GM19372 (cell line): ENCODE results near the gene TEAD3.
A peak's percentile ranks its signal among the peaks of the same experiment; 100 is the strongest.
"Not testable (repeated sequence)": the region's sequence is repeated elsewhere in the genome, so short reads cannot be mapped to it uniquely, and the experiment has no call there.

ENCODE experiments used
- ATAC-seq: cut with Tn5 transposase; IDR thresholded peaks from one replicate; pipeline ENCODE4 v1.9.1; 2021; ENCODE audit warnings: mild to moderate bottlenecking, low read depth, moderate library complexity; ENCODE audit not compliant: unreplicated experiment

Gene TEAD3

DNA sequence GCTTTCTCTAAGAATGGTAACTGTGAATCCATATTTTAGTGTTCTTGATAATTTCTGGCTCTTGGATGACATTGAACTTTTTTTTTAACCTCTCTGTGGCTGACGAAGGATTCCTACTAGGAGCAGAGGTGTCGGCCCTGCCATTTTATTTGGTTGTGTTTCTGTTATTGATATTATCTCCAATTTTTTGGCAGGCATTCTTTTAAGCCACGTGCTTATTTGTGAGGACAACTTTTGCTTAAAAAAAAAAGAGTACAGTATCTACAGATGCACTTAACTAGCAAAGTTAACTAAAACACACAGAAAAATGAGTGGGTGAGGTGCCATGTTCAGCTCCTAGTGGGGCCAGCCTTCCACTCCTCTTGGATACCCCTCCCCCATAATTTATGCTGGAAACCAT, 43.6 kb downstream of the TEAD3 start:
- ATAC-seq, result no peak

DNA sequence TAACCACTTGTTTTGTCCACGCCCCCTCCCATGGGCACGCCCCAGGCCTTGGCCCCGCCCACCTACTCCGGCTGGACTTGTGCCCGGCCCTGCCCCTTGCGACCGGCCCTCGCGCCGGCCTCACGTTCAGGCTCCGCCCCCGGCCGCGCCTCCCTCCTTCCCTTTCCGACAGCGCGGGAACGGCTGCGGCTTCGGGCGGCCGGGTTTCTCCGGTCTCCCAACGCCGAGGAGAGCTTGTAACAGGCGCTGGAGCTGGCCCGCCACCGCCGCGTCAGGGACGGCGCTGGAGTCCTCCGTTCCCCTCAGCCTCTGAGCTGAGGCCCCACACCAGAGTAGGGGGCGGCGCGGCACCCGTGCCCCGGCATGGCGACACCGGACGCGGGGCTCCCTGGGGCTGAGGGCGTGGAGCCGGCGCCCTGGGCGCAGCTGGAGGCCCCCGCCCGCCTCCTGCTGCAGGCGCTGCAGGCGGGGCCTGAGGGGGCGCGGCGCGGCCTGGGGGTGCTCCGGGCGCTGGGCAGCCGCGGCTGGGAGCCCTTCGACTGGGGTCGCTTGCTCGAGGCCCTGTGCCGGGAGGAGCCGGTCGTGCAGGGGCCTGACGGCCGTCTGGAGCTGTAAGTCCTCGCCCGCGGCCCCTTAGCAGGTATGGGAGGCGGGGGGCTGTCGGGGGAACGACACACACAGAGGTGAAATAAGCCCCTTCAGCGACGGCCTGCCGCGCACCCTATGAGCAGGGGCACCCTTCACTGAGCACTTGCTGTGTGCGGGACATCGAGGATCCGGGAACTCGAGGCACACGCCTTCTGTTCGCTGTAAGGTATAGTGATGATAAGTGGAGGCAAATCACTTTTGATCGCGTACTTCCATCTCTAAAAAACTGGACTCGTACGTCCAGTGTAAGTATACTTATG, 44.4 kb downstream of the TEAD3 start, which contains the start of gene FANCE:
Gene FANCE (plus strand): TSS at position 156 of the 908 bp plus-strand sequence. CDS start 208 bp downstream, at position 364.
- peak; percentile 89 for ATAC-seq

DNA sequence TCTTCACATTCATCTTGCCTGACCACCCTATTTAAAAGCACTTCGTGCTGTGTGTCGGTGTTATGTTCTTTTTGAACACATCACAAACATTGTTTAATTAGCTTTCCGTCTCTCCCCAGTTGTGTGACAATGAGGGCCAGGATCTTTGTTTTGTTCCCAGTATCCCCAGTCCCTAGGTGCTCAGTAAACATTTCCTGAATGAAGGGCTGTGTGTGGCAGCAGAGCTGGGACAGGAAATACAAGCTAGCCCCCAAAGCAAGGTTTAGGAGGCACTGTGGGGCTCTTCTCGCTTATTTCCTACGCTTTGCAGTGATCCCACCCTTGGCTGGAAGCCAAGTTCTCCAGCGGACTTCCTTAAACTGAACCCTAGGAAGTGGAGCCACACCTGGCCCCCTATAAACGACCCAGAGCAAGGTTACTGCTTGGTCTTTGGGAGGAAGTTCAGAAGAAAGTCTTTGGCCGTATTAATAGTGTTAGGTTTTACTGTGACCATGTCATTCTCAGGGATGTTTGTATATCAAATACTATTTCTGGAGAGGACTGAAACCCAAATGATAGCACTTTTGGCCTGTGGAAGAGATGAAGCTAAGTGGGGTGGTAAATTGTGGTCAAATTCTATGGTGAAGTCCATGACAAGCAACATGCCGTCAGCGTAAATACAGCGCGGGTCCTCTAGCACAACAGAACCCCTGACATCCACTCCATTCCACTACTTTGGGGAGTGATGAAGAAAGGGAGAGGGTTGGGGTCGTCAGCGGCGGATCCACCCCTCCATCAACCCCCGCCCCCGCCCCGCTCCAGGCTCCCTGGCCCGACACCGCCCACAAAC, 45.3 kb downstream of the TEAD3 start:
- ATAC-seq, result no peak

DNA sequence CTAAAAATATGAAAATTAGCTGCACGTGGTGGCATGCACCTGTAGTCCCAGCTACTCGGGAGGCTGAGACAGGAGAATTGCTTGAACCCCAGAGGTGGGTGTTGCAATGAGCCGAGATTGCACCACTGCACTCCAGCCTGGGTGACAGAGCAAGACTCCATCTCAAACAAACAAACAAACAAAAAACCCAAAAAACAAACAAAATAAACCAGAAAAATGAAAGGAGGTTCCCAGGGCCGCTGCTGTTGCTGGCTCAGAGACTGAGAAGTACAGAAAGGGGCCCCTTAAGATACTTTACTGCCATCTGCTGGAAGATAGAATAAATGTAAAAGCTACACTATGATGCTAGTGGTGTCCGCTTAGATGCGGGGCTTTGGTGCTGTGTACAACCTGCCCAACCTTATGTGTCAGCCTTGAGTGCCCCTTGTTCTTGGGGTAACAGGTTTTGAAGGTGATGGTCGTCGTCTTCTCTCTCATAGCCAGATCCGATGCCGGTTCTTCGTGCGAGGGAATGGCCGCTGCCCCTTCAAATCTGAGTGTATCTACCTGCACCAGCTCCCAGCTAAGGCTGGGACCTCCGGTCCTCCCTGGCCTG, 47.5 kb downstream of the TEAD3 start:
- no peak for ATAC-seq

DNA sequence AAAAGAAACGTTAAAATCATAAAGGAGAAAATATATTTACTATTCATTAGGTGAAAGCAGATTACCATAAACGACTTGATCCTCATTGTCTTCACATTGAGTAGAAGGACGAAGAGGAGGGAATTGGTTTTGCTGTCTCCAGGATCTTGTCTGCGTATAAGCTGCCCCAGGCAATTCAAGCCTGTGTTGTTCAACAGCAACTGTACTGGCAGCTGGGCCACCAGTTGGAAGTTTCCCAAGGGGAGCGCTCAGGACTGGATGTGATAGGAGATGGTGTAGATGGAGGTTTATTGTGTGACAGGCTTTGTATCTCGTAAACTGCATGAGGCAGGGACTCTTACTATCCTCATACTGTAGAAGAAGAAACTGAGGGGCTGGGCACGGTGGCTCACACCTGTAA, 48.7 kb downstream of the TEAD3 start:
- ATAC-seq, result no peak

DNA sequence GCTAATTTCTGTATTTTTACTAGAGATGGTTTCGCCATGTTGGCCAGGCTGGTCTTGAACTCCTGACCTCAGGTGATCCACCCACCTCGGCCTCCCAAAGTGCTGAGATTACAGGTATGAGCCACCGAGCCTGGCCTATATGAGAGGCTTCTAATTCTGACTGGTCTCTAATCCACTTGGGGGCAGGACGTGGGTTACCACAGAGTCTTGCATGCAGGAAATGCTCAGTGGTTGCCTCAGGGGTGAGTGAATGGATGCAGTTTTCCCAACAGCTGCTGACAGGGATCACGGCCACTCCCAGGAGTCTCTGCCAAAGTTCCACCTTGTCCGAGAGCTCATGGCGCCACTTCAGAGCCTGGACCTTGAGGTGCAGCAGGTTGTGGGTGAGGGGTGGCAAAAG, 51.2 kb downstream of the TEAD3 start:
- ATAC-seq, result no peak

DNA sequence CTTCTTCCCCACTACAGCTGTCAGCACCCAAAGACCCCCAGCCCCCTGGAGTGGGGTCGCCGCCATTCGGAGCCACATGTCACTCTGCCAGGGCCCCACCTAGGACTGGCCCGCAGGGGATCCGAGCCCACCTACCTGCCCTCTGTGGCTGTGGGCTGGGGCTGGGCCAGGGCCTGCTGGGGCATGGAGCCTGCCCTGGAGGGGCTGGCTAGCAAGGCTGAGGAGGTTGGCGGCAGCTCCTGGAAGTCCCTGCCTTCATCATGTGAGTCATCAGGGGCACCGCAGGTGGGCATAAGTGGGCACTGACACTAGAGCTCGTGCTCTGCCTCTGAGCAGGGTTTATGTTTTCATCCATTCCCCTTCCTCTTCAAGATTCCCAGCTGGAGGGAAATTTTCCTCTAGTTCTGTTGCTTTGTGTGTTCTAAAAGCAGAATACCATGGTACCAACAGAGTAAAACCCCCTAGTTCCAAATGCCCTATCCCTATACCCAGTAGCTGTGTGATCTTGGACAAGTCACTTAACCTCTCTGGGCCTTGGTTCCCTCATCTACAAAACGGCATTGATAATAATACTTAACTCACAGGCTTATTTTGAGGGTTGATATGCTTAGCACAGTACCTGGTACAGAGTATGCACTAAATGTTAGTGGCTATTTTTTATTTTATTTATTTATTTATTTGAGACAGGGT, 53.4 kb downstream of the TEAD3 start:
- ATAC-seq, result no peak

DNA sequence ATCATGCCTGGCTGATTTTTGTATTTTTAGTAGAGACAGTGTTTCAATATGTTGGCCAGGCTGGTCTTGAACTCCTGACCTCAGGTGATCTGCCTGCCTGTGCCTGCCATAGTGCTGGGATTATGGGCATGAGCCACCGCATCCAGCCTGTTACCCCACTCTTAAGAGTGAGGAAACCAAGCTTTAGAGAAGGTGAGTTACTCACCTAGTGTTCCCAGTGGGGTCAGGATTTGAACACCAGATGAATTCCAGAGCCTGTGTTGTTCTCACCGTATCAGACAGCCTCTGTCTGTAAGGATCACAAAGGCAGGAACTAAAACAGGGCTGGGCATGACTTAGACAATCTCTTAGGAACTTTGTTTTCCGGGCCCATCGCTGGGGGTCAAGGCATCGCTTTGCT, 54.2 kb downstream of the TEAD3 start:
- no peak for ATAC-seq

DNA sequence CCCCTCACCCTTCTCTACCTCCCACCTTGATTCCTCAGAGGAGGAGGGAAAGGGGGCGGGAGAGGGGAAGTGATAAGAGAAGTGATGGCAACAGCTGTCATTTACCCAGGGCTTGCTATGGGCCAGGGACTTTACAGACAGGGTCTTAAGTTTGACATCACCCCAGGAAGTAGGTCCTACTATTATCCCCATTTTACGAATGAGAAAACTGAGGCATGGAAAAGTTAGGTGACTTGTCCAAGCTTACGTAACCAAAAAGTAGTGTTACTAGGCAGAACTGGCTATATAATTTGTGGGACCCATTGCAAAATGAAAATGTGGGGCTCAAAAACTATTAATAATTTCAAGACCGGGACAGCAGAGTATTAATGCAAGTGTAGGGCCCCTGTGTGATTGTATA, 55.2 kb downstream of the TEAD3 start:
- no peak for ATAC-seq

DNA sequence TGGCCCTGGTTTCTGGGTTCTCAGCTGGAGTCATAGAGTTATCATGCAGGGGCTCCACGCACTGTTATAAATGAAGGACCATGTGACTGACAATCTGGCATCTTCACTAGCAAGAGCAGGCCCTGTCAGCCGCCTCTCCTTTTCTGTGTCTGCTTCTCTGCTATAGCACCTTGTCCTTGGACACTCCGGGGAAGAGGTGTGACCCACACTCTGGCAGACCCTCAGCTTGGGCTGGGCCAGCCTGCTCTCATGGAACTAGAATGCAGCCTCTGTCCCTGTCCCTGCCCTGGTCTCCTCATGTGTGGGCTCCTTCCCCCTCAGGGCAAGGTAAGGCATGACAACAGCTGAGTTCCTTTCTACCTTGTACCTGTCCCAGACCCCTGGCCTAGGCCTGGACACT, 55.7 kb downstream of the TEAD3 start:
- ATAC-seq, result no peak

DNA sequence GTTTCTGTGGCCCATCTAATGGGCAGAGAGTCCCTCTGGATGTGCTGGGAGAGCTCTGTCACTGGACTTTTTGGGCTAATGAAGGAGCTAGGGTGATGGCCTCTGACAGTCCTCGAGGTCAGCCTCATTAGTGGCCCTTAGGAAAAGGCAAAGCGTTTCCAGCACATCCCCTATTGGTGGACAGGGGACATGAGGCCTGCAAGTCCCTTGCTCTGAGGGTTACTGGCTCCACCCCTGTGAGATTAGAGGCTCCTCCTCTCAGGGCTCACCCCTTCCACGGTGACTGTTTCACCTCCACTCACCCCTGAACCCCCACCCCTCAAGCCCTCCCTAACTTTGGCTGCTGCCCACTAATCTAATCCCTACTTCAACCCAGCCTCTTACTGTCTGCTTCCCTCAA, 57.6 kb downstream of the TEAD3 start:
- no peak for ATAC-seq

DNA sequence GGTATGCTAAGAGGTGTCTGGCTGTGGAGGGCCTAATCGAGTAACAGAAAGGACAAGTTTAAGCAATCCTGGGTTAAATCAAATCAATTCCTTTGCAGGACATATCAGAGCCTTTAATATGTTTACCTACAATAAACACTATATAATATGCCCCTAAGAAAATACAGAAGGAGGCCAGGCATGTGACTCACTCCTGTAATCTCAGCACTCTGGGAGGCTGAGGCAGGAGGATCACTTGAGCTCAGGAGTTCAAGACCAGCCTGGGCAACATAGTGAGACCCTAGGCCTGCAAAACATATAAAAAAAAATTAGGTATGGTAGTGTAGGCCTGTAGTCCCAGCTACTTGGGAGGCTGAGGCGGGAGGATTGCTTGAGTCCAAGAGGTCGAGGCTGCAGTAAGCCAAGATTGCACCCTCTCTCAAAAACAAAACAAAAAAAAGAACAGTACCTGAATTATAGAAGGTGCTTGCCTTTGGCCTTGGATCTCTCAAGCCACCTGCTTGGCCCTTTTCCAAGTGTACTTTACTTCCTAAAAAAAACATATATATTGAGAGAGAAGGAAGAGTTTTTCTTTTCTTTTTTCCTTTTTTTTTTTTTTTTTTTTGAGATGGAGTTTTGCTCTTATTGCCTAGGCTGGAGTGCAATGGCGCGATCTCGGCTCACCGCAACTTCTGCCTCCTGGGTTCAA, 58.4 kb downstream of the TEAD3 start:
- not testable (repeated sequence) for ATAC-seq

DNA sequence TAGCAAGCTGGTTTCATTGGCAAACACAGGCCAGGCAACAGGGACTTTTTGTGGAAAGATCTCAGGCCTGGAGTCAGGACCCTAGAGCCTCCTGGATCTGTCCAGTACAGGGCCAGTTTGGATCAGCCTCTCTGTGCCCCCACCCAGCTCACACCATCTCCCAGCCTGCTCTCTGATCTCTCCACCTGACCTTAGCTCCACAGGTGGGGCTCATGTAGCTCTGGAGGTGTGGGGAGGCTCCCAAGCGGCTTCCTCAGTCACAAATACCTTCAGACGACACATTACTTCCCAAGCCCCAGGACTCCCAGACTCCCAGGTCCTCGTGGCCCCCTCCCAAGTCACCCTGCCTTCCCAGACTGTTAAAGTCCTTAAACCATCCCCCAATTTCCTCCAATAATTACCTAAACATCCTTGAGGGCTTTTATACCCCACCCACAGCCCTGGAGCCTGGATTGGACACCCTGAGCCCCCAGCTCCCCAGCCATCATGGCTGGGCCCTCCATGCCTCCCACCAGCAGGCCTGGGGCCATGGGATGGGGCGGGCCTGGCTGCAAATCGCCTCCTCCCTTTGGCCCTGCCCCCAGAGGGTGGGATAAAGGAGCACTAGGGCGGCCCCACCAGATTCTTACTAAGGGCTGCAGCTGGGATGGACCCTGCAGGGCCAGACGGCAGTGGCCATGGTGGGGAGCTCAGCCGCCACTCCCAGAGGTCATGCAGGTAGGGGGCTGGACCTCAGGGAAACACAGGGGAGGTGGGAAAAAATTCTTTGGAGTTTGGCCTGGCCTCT, 60.6 kb downstream of the TEAD3 start:
- ATAC-seq, result no peak

DNA sequence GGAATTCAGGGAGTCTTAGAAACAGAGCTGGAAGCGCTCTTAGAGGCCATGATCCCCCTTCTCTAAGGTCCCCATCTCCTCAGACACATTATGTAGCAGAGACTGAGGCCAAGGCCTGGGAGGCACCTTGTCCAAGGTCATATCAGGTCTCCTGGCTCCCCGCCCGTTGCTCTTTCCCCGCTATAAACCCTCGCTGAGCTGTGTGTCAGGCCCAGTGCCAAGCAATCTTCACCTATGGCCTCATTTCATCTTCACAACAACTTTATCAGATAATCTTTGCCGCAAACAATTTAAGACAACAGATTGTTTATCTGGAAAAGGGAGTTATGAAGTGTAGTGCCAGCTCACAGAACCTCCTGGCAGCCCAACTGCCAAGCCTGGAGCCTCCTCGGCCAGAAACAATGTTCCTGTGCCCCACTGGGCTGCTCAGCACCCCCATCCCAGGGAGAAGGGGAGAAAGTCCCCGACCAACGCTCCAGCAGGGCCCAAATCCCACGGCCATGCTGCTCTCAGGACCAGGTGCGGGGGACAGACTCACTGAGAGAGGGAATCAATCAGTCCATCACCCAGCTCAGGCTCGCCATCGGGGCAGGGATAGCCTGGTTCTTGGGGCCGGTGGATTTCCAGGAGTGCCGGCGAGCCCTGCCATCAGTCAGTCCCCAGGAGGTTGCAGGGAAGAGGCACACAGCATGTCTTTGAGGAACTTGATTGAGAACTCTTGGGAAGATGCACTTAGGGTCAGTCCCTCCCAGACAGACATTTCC, 61.6 kb downstream of the TEAD3 start:
- no peak for ATAC-seq

DNA sequence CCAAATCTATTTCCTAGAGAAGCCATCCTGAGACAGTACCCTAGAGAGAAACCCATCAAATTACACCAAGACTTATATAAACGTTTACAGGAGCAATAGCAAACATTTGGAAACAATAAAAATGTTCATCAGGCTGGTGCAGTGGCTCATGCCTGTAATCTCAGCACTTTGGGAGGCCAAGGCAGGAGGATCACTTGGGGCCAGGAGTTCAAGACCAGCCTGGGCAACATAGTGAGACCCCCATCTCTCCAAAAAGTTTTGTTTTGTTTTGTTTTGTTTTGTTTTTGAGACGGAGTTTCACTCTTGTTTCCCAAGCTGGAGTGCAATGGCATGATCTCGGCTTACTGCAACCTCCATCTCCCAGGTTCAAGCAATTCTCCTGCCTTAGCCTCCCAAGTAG, 64.2 kb downstream of the TEAD3 start:
- not testable (repeated sequence) for ATAC-seq

DNA sequence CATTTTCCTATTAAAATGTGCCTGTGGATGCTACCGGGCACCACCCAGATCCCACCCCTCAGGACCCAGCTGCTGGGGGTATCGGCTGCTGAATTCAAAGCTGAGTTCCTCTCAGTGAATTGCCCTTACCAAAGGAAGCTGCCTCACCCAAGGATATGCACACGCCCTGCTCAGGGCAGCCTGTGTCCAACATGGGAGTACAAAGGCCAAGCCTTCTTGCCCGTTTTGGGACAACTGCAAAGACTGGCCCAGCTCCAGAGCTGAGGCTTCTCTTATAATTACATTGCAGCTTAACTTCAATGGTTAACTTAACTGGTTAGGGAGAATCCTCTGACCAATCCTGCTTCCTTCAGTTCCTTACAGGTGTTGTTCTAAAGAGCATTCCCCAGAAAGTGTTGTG, 64.6 kb downstream of the TEAD3 start:
- no peak for ATAC-seq

DNA sequence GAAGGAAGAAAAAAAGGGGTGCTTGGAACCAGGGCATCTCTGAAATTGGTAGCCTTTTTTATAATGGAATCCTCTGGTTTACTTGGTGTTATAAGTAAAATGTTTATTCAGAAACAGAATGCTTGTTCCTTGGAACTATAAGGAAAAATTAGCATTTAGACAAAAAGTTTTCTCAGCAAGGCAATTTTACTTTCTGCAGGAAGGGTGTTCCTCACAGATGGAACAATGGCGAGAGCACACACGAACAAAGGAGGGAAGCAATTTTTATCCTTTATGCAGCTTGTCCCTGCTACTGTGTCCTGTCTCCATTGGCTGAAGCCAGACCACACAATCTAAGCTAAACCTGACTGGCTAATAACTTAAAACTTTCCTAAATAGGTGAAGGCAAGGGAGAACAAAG, 67.4 kb downstream of the TEAD3 start:
- no peak for ATAC-seq

DNA sequence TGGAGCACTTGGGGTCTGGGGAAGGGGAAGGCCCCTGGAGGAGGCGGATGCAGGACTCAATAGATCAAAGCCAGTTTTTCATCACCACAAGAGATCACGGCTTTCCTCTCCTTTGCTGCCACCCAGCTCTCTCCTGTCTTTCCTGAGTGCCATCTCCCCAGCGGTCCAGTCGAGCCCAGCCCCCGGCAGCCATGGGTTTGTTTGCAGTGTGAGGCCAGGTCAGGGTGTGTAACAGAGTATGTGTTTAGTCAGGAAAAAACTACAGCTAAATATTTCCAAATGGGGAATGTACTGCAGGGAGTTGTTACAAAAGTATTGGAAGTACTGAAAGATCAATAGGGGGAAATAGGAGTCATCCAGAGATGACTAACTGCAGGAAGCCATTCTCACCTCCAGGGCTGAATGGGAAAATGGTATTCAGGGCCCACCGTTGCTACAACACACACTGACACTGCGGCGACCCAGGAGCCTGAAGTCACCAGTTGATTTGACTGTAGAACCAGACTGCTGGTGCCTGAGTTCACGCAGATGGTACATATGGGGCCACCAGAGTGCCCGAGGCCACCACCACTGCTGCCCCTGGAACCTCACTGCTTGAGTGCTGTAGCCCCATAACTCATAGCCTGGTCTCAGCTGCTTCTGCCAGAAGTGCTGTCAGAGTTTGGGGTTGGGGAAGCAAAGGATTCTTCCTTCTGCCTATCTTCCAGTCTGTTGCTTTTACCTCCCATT, 68.3 kb downstream of the TEAD3 start:
- no peak for ATAC-seq
